AG10803 (cell line): ENCODE data around the gene ATP1A2.

Source experiments
- DNase-seq: peaks from one replicate; pipeline ENCODE4 v3.0.0; 2010; ENCODE audit warnings: low read depth
- H3K4me3 ChIP-seq: 2 replicates; pipeline ENCODE4 v1.5.1; 2011; ENCODE audit warnings: mild to moderate bottlenecking, low read length, control low read depth
- TF ChIP-seq, protein P1 (sequence below): conservative IDR thresholded peaks from 2 replicates; pipeline ENCODE4 v1.5.1; 2011; ENCODE audit warnings: mild to moderate bottlenecking, low read length, control low read depth, inconsistent platforms

The ATP1A2 gene

DNA sequence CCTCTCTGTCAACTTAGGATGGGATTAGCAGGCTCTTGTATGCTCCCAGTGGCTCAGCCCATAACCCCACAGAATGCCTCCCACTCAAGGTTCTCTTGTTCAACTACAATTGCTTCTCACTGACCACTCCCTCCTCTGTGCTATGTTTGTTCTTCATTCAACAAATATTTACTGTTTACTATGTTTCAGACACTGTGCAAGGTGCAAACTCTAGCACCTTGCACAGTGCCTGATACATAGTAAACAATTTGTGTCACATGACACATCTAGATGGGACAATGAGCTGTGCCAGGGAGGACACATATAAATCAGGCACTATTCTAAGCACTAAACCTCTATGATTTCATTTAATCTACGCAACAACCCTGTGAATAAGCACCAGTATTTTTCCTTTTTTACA lies 15.4 kb downstream of the ATP1A2 start:
- TF ChIP-seq, protein P1, sequence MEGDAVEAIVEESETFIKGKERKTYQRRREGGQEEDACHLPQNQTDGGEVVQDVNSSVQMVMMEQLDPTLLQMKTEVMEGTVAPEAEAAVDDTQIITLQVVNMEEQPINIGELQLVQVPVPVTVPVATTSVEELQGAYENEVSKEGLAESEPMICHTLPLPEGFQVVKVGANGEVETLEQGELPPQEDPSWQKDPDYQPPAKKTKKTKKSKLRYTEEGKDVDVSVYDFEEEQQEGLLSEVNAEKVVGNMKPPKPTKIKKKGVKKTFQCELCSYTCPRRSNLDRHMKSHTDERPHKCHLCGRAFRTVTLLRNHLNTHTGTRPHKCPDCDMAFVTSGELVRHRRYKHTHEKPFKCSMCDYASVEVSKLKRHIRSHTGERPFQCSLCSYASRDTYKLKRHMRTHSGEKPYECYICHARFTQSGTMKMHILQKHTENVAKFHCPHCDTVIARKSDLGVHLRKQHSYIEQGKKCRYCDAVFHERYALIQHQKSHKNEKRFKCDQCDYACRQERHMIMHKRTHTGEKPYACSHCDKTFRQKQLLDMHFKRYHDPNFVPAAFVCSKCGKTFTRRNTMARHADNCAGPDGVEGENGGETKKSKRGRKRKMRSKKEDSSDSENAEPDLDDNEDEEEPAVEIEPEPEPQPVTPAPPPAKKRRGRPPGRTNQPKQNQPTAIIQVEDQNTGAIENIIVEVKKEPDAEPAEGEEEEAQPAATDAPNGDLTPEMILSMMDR = no peak
- DNase-seq = no peak
- H3K4me3 ChIP-seq = no peak overlapping the region

DNA sequence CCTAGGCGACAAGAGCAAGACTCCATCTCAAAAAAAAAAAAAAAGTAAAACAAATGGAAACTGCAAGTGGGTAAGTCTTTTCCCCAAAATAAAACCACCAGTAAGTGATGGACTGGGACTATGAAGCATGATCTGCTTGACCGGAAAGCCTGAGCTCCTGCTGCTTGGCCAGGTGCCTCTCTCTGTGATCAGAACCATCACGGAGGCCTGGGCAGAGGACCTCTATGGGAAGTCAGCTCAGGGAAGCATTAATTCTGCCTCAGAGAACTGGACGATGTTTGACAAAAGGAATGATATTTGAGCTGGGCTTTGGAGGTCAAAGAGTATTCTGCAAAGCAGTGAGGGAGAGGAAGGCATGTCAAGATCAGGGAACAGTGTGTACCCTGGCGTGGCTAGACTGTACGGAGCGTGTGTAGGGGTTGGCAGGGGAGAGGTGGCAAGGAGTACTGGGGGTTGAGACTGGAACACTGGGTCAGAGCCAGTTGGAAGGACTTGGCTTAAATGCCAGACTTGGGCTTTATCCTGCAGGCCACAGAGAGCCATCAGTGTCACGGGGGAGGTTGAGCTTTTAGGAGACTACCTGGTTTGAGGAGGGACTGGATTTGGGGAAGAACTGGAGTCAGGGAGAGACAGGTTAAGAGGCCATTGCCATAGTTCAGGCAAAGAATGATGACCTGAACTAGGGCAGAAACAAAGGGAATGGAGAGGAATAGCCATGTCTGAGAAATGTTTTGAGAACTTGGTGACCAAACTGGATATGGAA lies 16.4 kb downstream of the ATP1A2 start:
- no peak for DNase-seq
- TF ChIP-seq, protein P1 = no peak
- no peak overlapping the region for H3K4me3 ChIP-seq

DNA sequence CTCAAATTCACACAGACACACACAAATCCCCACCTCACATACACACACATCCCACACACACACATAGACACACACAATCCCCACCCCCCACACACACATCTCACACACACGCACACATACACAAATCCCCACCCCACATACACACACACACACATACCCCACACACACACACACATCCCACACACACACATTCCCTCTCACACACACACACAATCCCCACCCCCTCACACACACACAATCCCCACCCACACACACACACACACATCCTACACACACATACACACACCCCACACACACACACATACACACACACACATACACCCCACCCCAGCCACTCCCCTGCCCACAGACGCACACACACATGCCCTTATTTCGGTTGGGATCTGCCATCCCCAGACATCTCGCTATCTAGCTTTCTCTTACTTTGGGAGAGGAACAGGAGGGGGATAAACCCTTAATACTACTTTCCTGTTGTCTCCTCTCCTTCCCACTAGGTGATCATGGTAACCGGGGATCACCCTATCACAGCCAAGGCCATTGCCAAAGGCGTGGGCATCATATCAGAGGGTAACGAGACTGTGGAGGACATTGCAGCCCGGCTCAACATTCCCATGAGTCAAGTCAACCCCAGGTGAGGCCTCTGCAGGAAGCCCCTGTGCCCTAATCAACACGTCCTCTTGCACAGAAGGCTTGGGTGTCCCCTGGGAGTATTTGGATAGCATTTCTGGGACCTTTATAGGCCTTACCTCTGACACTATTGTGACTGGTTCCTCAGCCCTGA lies 18.6 kb downstream of the ATP1A2 start:
- no peak for DNase-seq
- TF ChIP-seq, protein P1 = no peak
- H3K4me3 ChIP-seq = no peak overlapping the region

DNA sequence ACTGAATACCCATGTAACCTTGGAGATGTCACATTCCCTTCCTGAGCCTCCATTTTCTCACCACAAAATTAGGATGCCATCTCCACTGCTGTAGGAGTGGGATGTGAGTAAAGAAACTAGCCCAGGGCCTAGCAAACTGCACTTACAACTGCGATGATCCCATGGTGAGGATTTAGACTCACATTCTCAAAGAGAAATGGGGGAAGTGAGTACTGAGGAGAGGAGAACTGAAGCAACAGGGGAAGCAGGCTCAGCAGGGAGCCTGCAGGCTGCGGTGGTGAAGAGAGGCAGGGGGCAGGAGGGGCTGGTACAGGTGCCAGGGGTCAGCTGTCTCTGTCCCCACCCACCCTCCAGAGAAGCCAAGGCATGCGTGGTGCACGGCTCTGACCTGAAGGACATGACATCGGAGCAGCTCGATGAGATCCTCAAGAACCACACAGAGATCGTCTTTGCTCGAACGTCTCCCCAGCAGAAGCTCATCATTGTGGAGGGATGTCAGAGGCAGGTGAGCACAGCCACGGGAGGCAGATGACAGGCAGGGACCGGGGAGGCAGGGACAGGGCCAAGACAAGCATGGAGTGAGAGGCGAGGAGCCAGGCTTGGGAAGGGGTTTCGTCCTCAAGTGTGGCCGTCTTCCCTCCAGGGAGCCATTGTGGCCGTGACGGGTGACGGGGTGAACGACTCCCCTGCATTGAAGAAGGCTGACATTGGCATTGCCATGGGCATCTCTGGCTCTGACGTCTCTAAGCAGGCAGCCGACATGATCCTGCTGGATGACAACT lies 19.4 kb downstream of the ATP1A2 start:
- no peak for DNase-seq
- TF ChIP-seq, protein P1 = no peak
- H3K4me3 ChIP-seq = no peak overlapping the region

DNA sequence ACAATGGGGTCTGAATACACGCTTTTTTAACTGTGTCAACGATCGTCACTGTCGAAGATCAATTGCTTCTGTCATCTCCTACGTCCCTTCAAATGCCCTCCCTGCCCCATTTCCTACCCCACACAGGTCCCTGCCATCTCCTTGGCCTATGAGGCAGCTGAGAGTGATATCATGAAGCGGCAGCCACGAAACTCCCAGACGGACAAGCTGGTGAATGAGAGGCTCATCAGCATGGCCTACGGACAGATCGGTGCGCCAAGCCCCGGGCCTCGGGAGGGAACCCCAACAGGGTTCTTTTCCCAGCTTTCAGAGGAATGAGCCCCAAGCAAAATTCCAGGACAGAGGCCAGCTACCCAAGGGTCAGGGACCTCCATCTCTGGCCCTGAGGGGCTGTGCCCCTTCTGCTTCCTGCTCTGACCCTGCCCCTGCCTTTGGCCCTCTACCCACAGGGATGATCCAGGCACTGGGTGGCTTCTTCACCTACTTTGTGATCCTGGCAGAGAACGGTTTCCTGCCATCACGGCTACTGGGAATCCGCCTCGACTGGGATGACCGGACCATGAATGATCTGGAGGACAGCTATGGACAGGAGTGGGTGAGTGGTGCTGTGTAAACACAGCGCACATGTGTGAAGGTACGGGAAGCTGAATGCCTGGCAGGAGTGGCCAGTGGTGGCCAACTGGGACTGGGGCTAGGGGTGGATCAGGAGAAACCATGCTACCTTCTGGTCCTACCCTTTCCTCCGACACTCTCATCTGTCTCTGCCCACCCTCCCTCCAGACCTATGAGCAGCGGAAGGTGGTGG lies 20.8 kb downstream of the ATP1A2 start:
- TF ChIP-seq, protein P1 = no peak
- H3K4me3 ChIP-seq = no peak overlapping the region

DNA sequence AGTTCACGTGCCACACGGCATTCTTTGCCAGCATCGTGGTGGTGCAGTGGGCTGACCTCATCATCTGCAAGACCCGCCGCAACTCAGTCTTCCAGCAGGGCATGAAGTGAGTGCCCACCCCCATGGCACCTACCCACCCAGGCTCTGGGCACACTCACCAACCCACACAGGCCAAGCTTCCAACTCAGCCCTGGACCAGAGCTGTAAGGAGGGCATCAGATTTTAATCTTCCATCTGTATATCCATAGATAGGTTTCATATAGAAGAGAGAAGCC lies 21.3 kb downstream of the ATP1A2 start:
- TF ChIP-seq, protein P1 = no peak
- no peak for DNase-seq
- H3K4me3 ChIP-seq = no peak overlapping the region

More for the DNA sequence above, 20.8 kb downstream of the ATP1A2 start:
- DNase-seq = no peak
